ENCODE measurements around the gene PSMA6. TPM values are rescaled to one million over a fixed set of nuclear protein-coding genes. Genes with fewer than 3 reads are reported as not detected.

Gene PSMA6
- total RNA-seq, 3 donors from 2014 or later (not counting 1 experiment from before 2014, with no cell fraction given), result 130 to 141 (median 139) TPM

GRCh38 chr14:35339761-35340406, 47.7 kb downstream of the PSMA6 start:
- H3K27me3 ChIP-seq (ENCODE audit: control insufficient read depth, insufficient read depth, low read length), result no peaks in the 10 kb centered on the region
- no peaks in the 10 kb centered on the region for H3K9me3 Mint-ChIP-seq
- DNase-seq, result no peak
- H3K9me3 ChIP-seq (ENCODE audit: control insufficient read depth, insufficient read depth, low read length), result no peaks in the 10 kb centered on the region
- H3K27ac Mint-ChIP-seq, result peak overlapping the region in 1 of 2 donors; percentile 36
- no peak overlapping the region for H3K4me3 Mint-ChIP-seq
- WGBS (ENCODE audit: insufficient coverage), result 17% methylated on average over 11 of the region's 12 CpGs
- no peaks in the 10 kb centered on the region for H3K36me3 Mint-ChIP-seq
- peaks cover 27 to 28% of the 10 kb centered on the region in 2 donors for H3K4me1 Mint-ChIP-seq
- H3K4me1 ChIP-seq (ENCODE audit: control insufficient read depth, insufficient read depth, low read length), result peaks cover 53% of the 10 kb centered on the region
- H3K27ac ChIP-seq (ENCODE audit: low read length), result peak overlapping the region; percentile 57
- no peaks in the 10 kb centered on the region for H3K36me3 ChIP-seq (ENCODE audit: control insufficient read depth, insufficient read depth, low read length)
- TF ChIP-seq CTCF (IDR thresholded peaks at IDR 0.05), result no peak
- H3K27me3 Mint-ChIP-seq (ENCODE audit: low read depth in 2 of 2), result no peaks in the 10 kb centered on the region
- intact Hi-C loops (cut with micrococcal nuclease), result loop anchor here (10.0 kb wide), 1 partner anchor 135 kb away; no protein-coding TSS in a partner anchor
- ATAC-seq, result peak in 1 of 3 donors; percentile 65
- H3K4me3 ChIP-seq (ENCODE audit: low read length), result no peak overlapping the region

DNA sequence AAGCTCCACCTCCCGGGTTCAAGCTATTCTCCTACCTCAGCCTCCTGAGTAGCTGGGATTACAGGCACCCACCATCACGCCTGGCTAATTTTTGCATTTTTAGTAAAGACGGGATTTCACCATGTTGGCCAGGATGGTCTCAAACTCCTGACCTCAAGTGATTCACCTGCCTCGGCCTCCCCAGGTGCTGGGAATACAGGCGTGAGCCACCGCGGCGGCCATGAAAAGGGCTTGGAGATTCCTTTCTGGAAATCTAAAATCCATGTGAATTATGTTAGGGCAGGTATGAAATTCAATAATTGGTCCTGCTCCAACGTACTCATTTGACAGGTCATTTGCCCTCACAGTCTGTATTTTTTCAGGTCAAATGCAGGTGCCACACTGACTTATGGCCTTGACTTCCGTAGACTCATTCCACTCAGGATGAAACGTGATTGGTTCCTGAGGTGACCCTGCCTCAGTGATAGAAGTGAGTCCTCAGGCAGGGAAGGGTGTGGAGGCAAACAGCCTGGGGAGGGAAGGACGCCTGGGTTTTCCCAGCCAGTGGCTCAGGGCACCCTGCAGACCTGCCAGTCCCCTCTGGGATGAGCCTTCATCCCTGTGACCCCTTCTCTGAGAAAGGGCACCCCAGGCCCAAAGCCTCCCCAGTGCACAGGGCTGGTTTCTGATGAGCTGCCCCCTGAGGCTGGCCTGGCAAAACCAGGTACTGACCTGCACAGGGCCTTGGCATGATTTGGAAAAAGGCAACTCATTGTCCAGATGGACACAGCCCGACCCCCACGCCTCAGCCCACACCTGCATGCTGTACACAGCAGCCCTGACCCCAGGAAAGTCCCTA, 48.7 kb downstream of the PSMA6 start:
- Histone ChIP-seq H3K9me3 (ENCODE audit: control insufficient read depth, insufficient read depth, low read length) (no peaks in the 10 kb centered on the region), H3K4me1 (ENCODE audit: control insufficient read depth, insufficient read depth, low read length) (peaks cover 47% of the 10 kb centered on the region), H3K4me3 (ENCODE audit: low read length) (no peak overlapping the region), H3K27ac (ENCODE audit: low read length) (no peak overlapping the region), H3K36me3 (ENCODE audit: control insufficient read depth, insufficient read depth, low read length) (no peaks in the 10 kb centered on the region), H3K27me3 (ENCODE audit: control insufficient read depth, insufficient read depth, low read length) (no peaks in the 10 kb centered on the region)
- H3K4me3 Mint-ChIP-seq, result no peak overlapping the region
- no peaks in the 10 kb centered on the region for H3K9me3 Mint-ChIP-seq
- no peaks in the 10 kb centered on the region for H3K36me3 Mint-ChIP-seq
- H3K27ac Mint-ChIP-seq, result no peak overlapping the region
- H3K27me3 Mint-ChIP-seq (ENCODE audit: low read depth in 2 of 2), result no peaks in the 10 kb centered on the region
- no peak for DNase-seq
- intact Hi-C loops (cut with micrococcal nuclease), result no loop called here
- no peak for ATAC-seq
- peaks cover 27 to 28% of the 10 kb centered on the region in 2 donors for H3K4me1 Mint-ChIP-seq
- TF ChIP-seq CTCF (IDR thresholded peaks at IDR 0.05), result no peak
- 94% methylated on average over 14 of the region's 14 CpGs for WGBS (ENCODE audit: insufficient coverage)

DNA sequence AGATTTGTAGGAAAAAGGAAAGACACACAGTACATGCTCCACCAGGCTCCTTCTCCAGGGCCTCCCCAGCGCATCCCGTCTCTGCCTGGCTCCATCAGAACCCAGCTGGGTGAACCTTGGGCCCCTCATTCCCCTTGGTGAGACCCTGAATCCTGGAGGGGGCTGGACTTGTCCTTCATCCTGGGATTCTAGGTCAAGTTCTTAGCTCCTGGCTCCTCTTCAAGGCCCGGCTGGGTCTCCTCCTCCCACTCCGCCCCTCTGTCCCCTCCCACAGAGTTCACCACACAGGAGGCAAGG, 49.2 kb downstream of the PSMA6 start:
- H3K36me3 ChIP-seq (ENCODE audit: control insufficient read depth, insufficient read depth, low read length), result no peaks in the 10 kb centered on the region
- DNase-seq (no peak), ATAC-seq (peak in 1 of 3 donors; percentile 7)
- H3K4me3 ChIP-seq (ENCODE audit: low read length), result no peak overlapping the region
- Mint-ChIP-seq H3K4me1 (peaks cover 23% of the 10 kb centered on the region in 2 donors), H3K27me3 (ENCODE audit: low read depth in 2 of 2) (no peaks in the 10 kb centered on the region), H3K27ac (peak overlapping the region in 1 of 2 donors; percentile 43), H3K9me3 (no peaks in the 10 kb centered on the region), H3K36me3 (no peaks in the 10 kb centered on the region), H3K4me3 (peak overlapping the region; percentile 42)
- WGBS (ENCODE audit: insufficient coverage), result 44% methylated on average over 4 of the region's 4 CpGs
- intact Hi-C loops (cut with micrococcal nuclease), result no loop called here
- H3K27me3 ChIP-seq (ENCODE audit: control insufficient read depth, insufficient read depth, low read length), result no peaks in the 10 kb centered on the region
- no peaks in the 10 kb centered on the region for H3K9me3 ChIP-seq (ENCODE audit: control insufficient read depth, insufficient read depth, low read length)
- H3K4me1 ChIP-seq (ENCODE audit: control insufficient read depth, insufficient read depth, low read length), result peaks cover 42% of the 10 kb centered on the region
- TF ChIP-seq CTCF (IDR thresholded peaks at IDR 0.05), result no peak
- H3K27ac ChIP-seq (ENCODE audit: low read length), result no peak overlapping the region
